Measurements from ENCODE around the gene E2F4.

Gene E2F4

DNA sequence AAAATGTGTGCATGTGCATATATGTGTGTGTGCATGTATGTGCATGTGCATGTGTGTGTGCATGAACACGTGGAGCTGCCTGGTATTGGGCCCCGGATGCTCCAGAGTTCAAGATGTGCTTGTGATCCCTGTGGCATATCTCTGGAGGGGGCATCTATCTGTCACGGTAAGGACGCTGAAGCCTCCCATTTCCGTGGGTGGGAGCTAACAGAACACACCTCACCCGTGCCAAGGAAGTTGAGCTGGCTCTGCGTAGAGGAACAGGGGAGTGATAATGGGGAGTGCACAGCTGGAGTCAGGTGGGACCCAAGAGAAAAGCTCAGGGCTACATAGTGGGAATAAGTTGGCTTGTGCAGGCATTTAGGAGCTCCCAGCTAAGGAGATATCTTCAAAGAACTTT lies 19.7 kb downstream of the E2F4 start:
- DNase-seq (ENCODE audit: low read depth): no peak
- H3K4me3 ChIP-seq (ENCODE audit: low read length): no peak overlapping the region
- no peak for TF ChIP-seq CTCF (conservative IDR thresholded peaks at IDR 0.05; ENCODE audit: low read depth, low read length)

DNA sequence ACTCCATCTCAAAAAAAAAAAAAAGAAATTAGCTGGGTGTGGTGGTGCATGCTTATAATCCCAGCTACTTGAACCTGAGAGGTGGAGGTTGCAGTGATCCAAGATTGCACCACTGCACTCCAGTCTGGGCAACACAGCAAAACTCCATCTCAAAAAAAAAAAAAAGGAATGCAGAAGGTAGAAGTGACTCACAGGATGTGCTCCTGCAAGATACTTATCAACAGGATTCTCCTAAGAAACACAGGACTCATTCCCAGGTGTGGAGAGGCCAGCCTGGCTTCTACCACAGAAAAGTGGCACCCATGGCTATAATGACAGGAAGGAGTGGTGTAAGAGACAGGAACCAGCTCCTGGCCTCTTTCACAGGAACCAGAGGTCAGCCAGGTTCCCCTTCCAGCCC lies 20.8 kb downstream of the E2F4 start:
- no peak for DNase-seq (ENCODE audit: low read depth)
- H3K4me3 ChIP-seq (ENCODE audit: low read length): no peak overlapping the region
- TF ChIP-seq CTCF (conservative IDR thresholded peaks at IDR 0.05; ENCODE audit: low read depth, low read length): no peak

DNA sequence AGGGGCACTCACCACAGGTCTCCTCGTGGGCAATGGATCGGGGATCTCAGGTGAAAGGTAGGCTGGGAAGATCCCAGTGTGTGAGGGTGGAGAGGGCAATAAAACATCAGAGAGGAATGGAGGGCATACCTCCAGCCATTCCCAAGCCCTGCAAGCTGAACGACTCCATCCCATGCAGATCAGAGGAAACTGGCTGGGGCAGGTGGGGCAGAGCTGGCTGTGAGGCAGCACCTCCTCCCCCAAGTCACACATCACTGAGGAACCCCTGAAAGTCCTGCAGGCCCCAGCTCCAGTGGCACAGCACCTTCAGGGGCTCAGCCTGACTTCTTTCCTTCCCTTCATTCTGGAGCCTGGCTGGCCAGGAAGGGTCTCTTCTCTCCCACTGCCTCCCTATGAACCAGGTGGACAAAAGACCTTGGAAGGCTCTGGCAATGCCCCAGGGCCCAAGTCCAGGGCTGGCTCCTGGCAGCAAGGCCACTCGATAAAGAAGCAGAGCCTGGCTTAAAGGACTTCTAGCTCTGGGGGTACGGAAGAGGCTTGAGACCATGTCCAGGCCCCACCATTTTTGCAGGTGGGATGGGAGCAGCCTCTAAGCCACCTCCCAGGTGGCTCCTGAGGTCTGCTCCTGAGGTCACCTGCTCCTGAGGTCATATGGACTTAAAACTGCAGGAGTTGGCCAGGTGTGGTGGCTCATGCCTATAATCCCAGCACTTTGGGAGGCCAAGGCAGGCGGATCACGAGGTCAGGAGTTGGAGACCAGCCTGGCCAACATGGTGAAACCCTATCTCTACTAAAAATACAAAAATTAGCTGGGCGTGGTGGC lies 21.5 kb downstream of the E2F4 start:
- H3K4me3 ChIP-seq (ENCODE audit: low read length): no peak overlapping the region
- no peak for TF ChIP-seq CTCF (conservative IDR thresholded peaks at IDR 0.05; ENCODE audit: low read depth, low read length)
- DNase-seq (ENCODE audit: low read depth): no peak

GRCh38 chr16:67215706-67216105 lies 23.8 kb downstream of the E2F4 start:
- no peak for DNase-seq (ENCODE audit: low read depth)
- no peak overlapping the region for H3K4me3 ChIP-seq (ENCODE audit: low read length)
- no peak for TF ChIP-seq CTCF (conservative IDR thresholded peaks at IDR 0.05; ENCODE audit: low read depth, low read length)

GRCh38 chr16:67216612-67217490 lies 24.9 kb downstream of the E2F4 start:
- H3K4me3 ChIP-seq (ENCODE audit: low read length): no peak overlapping the region
- no peak for TF ChIP-seq CTCF (conservative IDR thresholded peaks at IDR 0.05; ENCODE audit: low read depth, low read length)
- no peak for DNase-seq (ENCODE audit: low read depth)

DNA sequence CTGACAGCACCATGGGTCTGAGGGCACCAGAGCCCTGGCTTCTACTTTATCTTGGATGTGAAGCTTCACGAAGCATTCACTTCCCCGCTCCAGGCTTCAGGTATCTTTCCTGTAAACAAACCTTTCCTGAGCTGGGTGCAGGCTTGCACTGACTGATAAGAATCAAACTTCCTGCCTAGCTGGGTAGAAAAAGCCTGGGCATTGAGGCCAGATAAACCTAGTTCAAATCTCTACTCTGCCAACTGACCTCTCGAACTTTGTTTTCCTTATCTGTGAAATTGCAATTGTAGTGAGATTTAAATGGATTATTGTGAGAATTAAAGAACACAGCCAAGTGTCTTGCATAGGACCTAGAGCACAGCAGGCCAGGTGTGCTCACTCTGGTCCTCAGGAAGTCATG lies 32.0 kb downstream of the E2F4 start:
- no peak for DNase-seq (ENCODE audit: low read depth)
- TF ChIP-seq CTCF (conservative IDR thresholded peaks at IDR 0.05; ENCODE audit: low read depth, low read length): no peak
- H3K4me3 ChIP-seq (ENCODE audit: low read length): no peak overlapping the region
